DMS79 (cell line): Measurements from ENCODE around the gene REV1.
"Not testable (repeated sequence)": the region's sequence is repeated elsewhere in the genome, so short reads cannot be mapped to it uniquely, and the experiment has no call there.

Experiments
- DNase-seq: peaks from one replicate; lab custom pipeline; 2025; lab: John Stamatoyannopoulos, UW

Gene REV1

GRCh38 chr2:99403084-99403483 is 86.7 kb downstream of the REV1 start:
- DNase-seq: no peak

GRCh38 chr2:99401841-99402240 is 88.0 kb downstream of the REV1 start:
- DNase-seq: no peak

GRCh38 chr2:99399795-99400194 is 90.0 kb downstream of the REV1 start:
- no peak for DNase-seq

- DNase-seq: no peak
These were observed 90.8 kb downstream of the REV1 start for GRCh38 chr2:99399063-99399462.

GRCh38 chr2:99398303-99398702 is 91.5 kb downstream of the REV1 start:
- no peak for DNase-seq

GRCh38 chr2:99397266-99397920 is 92.4 kb downstream of the REV1 start:
- DNase-seq: no peak

- no peak for DNase-seq
These were observed 94.2 kb downstream of the REV1 start for GRCh38 chr2:99395589-99396130.

GRCh38 chr2:99389946-99390345 is 99.9 kb downstream of the REV1 start:
- DNase-seq: no peak

- DNase-seq: no peak
These were observed 100.4 kb downstream of the REV1 start for GRCh38 chr2:99389371-99389770.

- no peak for DNase-seq
These were observed 100.9 kb downstream of the REV1 start for GRCh38 chr2:99388892-99389291.

- no peak for DNase-seq
These were observed 103.8 kb downstream of the REV1 start for GRCh38 chr2:99386011-99386410.

- DNase-seq: no peak
These were observed 107.7 kb downstream of the REV1 start for GRCh38 chr2:99382143-99382542.

GRCh38 chr2:99380376-99381010 is 109.3 kb downstream of the REV1 start:
- DNase-seq: no peak

GRCh38 chr2:99377879-99378278 is 111.9 kb downstream of the REV1 start:
- DNase-seq: no peak

GRCh38 chr2:99376254-99376864 is 113.5 kb downstream of the REV1 start:
- DNase-seq: no peak

GRCh38 chr2:99374747-99375146 is 115.1 kb downstream of the REV1 start:
- DNase-seq: no peak

- DNase-seq: no peak
These were observed 116.7 kb downstream of the REV1 start for GRCh38 chr2:99373144-99373543.

GRCh38 chr2:99368854-99369253 is 121.0 kb downstream of the REV1 start:
- not testable (repeated sequence) for DNase-seq

- DNase-seq: no peak
These were observed 124.2 kb downstream of the REV1 start for GRCh38 chr2:99365661-99366060.

GRCh38 chr2:99356853-99357252 is 133.0 kb downstream of the REV1 start:
- DNase-seq: no peak

- DNase-seq: not testable (repeated sequence)
These were observed 135.0 kb downstream of the REV1 start for GRCh38 chr2:99354825-99355224.

- no peak for DNase-seq
These were observed 135.7 kb downstream of the REV1 start for GRCh38 chr2:99354070-99354469.
